NCI-H526 (cell line): ENCODE measurements around the gene MCC.
A peak's percentile ranks its signal among the peaks of the same experiment; 100 is the strongest.

Experiments used
- DNase-seq, 2 experiments: peaks; one replicate each; lab custom pipeline; 2025; lab: John Stamatoyannopoulos, UW

The MCC gene

GRCh38 chr5:113147101-113147508 lies 341.1 kb downstream of the MCC start:
- DNase-seq = no peak

- no peak for DNase-seq
Observed at GRCh38 chr5:113145757-113146387, 342.4 kb downstream of the MCC start.

- no peak for DNase-seq
Observed at GRCh38 chr5:113142186-113142585, 346.1 kb downstream of the MCC start.

- no peak for DNase-seq
Observed at GRCh38 chr5:113140837-113141671, 347.2 kb downstream of the MCC start.

- DNase-seq = no peak
Observed at GRCh38 chr5:113133211-113133975, 354.9 kb downstream of the MCC start.

- no peak for DNase-seq
Observed at GRCh38 chr5:113132564-113132963, 355.7 kb downstream of the MCC start.

GRCh38 chr5:113128641-113129330 lies 359.5 kb downstream of the MCC start:
- DNase-seq = no peak

- no peak for DNase-seq
Observed at GRCh38 chr5:113128082-113128481, 360.2 kb downstream of the MCC start.

GRCh38 chr5:113127021-113127420 lies 361.2 kb downstream of the MCC start:
- DNase-seq = no peak

- no peak for DNase-seq
Observed at GRCh38 chr5:113125371-113125770, 362.9 kb downstream of the MCC start.

GRCh38 chr5:113124914-113125313 lies 363.3 kb downstream of the MCC start:
- no peak for DNase-seq

- DNase-seq = no peak
Observed at GRCh38 chr5:113124265-113124664, 364.0 kb downstream of the MCC start.

GRCh38 chr5:113123618-113124017 lies 364.6 kb downstream of the MCC start:
- DNase-seq = peak in 1 of 2 experiments; percentile 3

- no peak for DNase-seq
Observed at GRCh38 chr5:113122053-113122452, 366.2 kb downstream of the MCC start.

- no peak for DNase-seq
Observed at GRCh38 chr5:113119246-113119924, 368.9 kb downstream of the MCC start.

- no peak for DNase-seq
Observed at GRCh38 chr5:113118765-113119164, 369.5 kb downstream of the MCC start.

- no peak for DNase-seq
Observed at GRCh38 chr5:113118298-113118697, 370.0 kb downstream of the MCC start.

GRCh38 chr5:113117543-113118115 lies 370.6 kb downstream of the MCC start:
- peak in 1 of 2 experiments; percentile 10 for DNase-seq

GRCh38 chr5:113115956-113116355 lies 372.3 kb downstream of the MCC start:
- DNase-seq = no peak

- no peak for DNase-seq
Observed at GRCh38 chr5:113115061-113115460, 373.2 kb downstream of the MCC start.

GRCh38 chr5:113114559-113114958 lies 373.7 kb downstream of the MCC start:
- no peak for DNase-seq
